A673 (cell line): ENCODE results near the gene DDX53.

Experiments used
- EZH2 ChIP-seq: fragments of 200-600 bp; sonication (generic); IDR thresholded peaks from 2 replicates; pipeline ENCODE4 v1.6.1; 2017; ENCODE audit warnings: borderline replicate concordance, low read depth, mild to moderate bottlenecking, mixed read lengths, antibody characterized with exemption, low read length; ENCODE audit not compliant: poor library complexity, severe bottlenecking
- TF ChIP-seq, protein P1 (sequence below): fragments of 300-800, 200-600 bp; sonication (generic); conservative IDR thresholded peaks from 2 replicates; pipeline ENCODE4 v1.5.1; 2017; ENCODE audit warnings: low read depth, mild to moderate bottlenecking, antibody characterized with exemption, low read length, moderate library complexity, mixed read lengths

DNA sequence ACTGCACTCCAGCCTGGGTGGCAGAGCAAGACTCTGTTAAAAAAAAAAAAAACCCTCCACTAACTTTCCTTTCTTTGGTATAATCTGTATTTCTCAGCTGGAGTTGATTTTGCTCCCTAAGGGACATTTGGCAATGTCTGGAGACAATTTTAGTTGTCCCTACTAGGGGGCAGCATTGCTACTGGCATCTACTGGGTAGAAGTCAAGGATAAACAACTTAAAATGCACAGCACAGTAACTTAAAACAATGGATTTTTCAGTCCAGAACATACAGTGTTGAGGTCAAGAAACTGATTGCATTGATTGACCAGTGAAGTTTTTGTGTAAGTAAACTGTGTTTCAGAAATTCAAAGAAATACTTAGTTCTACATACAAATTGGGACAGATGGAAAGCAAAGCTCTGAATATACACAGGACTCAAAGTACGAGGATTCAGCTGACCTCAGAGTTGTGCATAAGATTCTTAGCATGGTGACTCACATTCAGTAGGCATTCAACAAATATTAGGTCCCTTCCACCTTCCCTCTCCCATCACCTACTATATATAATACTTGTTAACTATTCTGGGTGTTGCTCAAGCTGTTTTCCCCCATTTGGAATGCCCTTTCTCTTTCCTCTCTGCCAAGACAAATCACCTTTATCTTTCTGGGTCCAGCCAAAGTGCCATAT lies 8.8 kb downstream of the DDX53 start:
- TF ChIP-seq, protein P1, sequence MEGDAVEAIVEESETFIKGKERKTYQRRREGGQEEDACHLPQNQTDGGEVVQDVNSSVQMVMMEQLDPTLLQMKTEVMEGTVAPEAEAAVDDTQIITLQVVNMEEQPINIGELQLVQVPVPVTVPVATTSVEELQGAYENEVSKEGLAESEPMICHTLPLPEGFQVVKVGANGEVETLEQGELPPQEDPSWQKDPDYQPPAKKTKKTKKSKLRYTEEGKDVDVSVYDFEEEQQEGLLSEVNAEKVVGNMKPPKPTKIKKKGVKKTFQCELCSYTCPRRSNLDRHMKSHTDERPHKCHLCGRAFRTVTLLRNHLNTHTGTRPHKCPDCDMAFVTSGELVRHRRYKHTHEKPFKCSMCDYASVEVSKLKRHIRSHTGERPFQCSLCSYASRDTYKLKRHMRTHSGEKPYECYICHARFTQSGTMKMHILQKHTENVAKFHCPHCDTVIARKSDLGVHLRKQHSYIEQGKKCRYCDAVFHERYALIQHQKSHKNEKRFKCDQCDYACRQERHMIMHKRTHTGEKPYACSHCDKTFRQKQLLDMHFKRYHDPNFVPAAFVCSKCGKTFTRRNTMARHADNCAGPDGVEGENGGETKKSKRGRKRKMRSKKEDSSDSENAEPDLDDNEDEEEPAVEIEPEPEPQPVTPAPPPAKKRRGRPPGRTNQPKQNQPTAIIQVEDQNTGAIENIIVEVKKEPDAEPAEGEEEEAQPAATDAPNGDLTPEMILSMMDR, result peak; percentile 64
- no peak for TF ChIP-seq EZH2
